HG03025 (cell line): ENCODE measurements around the gene STMN3.
A peak's percentile ranks its signal among the peaks of the same experiment; 100 is the strongest.
"Not testable (repeated sequence)": the region's sequence is repeated elsewhere in the genome, so short reads cannot be mapped to it uniquely, and the experiment has no call there.

Source experiments
- ATAC-seq: cut with Tn5 transposase; IDR thresholded peaks from one replicate; pipeline ENCODE4 v1.9.1; 2021; ENCODE audit warnings: mild to moderate bottlenecking, moderate library complexity; ENCODE audit not compliant: unreplicated experiment, low FRiP score

Gene STMN3

DNA sequence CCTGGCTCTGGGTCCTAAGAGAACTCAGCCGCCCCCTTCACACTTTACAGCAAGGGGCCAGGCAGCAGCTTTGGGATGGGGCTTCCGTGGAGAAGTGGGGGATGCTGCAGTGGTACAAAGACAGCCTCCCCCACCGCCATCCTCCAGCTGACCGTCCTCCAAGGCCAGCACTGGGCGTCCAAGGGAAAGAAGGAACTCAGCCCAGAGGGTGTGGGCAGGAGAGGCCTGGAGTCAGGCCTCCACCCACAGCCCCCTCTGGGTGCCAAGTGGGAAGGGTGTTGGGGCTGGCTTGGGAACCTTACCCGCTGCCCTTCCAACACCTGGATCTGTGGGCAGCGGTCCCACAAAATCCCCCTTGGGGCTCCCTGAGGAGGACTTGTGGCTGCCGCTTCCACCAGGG lies 13.1 kb downstream of the STMN3 start:
- ATAC-seq, result no peak

DNA sequence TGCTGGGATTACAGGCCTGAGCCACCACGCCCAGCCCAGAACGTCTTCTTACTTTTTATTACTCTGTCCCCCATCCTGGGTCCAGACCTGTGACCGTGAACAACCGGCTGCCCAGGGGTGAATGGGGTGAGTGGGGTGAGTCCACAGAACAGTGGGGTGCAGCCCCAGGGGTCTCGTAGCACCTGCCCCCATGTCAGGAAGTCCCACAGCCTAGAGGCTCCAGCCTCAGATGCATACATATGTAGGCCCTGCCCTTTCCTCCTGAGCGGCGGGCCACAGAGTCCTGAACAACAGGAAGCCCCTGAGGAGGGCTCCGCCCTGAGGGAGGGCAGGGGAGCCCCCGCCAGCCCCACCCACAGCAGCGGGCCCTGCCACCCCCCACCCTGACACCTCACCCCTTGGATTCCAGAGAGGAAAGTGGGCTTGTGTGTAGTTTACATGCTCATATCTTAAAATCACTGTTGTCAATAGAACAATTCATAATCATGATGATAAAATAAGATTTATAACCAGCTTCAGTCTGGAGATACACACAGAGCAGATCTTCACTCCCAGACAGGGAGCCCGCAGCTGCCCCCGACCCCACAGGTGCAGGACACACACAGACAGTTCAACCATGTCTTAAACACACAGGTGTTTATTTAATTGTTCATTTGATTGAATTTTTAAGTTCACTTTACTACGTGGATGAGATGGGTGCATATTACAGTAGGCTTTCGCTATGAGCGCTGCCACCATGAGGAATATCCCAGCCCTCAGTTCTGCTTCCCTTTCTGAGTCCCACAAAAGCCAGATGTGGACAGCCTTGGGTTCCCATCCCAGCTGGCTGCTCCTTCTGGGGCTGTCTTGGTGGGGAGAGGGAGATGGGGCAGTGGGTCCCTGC lies 13.9 kb downstream of the STMN3 start:
- ATAC-seq, result no peak

DNA sequence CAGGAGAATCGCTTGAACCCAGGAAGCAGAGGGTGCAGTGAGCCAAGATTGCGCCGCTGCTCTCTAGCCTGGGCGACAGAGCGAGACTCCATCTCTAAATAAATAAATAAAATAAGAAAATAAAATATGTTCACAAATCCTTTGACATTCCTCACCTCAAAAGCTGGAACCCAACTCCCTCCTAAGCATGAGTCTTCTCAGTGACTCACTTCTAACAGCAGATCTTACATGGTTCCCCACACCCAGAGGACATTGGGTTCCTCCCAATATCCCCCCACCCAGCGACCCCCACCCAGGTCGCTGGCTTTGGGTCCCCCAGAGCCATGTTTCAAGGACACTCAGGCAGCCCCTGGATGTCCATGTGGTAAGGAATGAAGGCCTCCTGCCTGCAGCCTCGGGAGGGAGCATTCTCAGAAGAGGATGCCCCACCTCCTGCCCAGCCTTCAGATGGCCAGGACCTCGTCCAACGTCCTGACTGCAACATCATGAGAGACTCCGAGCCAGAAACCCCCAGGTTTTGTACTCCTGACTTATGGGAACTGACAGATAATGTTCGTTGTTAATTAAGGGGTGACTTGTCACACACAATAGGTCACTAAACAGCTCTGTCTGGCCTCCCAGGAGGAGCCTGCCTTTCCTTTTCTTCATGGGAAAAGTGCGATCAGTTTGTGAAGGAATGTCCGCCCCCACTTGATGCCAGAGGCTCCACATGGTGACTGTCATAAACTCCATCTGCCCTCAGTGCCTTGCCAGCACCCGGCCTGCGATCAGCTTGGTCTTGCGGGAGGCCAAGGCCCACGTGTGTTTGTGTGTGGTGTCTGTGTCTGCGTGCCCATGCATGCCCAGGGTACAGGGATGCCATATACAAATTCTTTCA lies 16.2 kb downstream of the STMN3 start:
- ATAC-seq, result no peak

DNA sequence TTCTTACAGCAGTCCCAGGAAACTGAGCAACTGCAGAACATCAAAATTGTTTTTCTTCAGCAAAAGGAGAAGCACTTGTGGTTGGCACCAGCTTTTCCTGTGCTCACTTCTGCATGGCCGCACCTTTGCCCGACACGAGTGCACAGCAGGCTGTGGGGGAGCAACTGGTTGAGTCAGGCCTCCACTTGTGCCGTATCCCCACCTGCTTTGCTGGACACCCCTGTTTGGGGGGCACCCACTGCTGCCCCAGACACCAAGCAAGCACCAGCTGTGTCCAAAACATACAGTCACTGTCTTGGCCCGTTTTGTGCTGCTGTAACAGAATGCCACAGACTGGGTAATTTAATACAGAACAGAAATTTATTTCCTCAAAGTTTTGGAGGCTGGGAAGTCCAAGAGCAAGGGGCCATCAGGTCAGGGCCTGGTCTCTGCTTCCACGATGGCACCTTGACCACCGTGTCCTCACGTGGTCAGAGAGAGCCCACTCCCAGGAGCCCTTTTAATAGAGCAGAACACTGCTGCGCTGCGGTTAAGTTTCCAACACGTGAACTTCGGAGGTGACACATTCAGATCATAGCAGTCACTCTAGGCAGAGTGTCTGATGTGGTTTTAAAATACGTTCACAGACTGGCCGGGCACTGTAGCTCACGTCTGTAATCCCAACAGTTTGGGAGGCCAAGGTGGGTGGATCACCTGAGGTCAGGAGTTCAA lies 17.6 kb downstream of the STMN3 start:
- ATAC-seq, result no peak

DNA sequence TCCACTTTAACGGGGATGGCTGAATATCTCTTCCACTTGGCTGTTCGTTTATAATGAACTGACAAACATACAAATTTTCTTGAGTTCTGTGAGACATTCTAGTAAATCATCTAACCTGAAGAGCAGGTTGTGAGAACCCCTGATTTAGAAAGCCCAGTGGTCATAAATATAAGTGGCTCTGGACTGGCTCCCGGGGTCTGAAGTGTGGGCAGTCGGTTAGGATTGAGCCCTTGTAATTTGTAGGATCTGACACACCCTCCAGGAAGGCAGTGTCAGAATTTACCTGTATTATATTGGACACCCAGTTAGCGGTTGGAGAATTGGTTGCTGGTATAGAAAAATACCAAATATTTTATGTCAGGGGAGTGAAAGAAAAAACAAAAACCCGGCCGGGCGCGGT lies 19.5 kb downstream of the STMN3 start:
- ATAC-seq, result no peak

DNA sequence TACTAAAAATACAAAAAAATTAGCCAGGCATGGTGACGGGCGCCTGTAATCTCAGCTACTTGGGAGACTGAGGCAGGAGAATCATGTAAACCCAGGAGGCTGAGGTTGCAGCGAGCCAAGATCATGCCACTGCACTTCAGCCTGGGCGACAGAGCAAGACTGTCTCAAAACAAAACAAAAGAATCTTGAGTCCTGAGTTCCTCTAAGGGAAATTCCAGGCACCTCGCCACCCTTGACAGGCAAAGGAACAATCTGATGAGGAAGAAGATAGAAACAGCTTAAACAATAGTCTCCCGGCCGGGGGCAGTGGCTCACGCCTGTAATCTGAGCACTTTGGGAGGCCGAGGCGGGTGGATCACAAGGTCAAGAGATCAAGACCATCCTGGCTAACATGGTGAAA lies 21.8 kb downstream of the STMN3 start:
- not testable (repeated sequence) for ATAC-seq

DNA sequence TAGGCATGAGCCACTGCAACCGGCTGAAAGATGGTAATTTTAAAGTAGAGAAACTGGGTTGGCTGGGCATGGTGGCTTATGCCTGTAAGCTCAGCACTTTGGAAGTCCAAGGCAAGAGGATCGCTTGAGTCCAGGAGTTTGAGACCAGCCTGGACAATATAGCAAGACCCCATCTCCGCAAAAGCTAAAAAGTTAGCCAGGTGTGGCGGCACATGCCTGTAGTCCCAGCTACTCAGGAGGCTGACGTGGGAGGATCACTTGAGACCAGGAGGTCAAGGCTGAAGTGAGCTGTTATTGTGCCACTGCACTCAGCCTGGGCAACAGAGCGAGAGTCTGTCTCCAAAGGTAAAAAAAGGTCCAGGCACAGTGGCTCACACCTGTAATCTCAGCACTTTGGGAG lies 22.3 kb downstream of the STMN3 start:
- ATAC-seq, result not testable (repeated sequence)

DNA sequence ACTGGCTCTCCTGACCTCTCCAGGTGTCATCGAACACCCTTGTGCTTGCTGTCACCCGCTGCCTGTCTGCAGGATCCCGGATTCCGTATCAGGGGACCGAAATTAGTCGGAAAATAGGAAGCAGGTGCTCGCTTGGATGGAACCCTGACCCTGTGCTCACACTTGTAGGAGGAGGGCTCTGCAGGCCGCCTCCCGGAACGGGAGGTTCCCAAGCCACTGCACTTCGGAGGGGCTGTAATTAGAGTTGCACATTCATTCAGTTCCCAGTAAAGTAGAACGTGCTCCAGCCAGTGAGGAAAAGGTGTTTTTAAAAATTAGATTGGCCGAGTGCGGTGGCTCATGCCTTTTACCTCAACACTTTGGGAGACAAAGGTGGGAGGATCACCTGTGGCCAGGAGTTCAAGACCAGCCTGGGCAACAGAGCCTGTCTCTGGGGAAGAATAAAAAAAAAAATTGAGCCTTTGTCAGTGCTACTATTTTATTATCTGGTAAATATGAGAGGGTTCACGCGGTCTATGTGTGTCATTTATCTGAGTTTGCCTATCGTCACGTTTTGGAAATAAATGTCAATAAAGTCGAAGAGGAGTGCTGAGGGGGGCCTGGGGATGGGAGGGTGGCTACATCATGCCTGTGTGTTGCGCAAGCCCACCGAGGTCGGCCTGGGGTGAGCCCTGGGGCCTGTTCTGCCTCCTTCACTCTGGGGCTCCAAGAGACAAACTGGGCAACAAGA lies 24.8 kb downstream of the STMN3 start:
- ATAC-seq, result no peak

DNA sequence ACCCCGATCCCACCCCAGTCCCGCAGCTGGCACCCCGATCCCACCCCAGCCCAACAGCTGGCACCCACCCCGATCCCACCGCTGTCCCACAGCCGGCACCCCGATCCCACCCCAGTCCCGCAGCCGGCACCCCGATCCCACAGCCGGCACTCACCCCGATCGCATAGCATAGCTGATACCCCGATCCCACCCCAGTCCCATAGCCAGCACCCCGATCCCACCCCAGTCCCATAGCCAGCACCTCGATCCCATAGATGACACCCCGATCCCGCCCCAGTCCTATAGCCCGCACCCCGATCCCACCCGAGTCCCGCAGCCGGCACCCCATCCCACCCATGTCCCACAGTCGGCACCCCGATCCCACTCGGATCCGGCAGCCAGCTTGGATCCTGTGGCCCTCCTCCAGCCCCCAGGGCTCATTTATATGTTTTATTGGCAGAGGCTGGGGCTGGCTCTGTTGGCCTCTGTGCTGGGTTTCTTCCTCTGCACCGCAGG lies 25.4 kb downstream of the STMN3 start:
- no peak for ATAC-seq

DNA sequence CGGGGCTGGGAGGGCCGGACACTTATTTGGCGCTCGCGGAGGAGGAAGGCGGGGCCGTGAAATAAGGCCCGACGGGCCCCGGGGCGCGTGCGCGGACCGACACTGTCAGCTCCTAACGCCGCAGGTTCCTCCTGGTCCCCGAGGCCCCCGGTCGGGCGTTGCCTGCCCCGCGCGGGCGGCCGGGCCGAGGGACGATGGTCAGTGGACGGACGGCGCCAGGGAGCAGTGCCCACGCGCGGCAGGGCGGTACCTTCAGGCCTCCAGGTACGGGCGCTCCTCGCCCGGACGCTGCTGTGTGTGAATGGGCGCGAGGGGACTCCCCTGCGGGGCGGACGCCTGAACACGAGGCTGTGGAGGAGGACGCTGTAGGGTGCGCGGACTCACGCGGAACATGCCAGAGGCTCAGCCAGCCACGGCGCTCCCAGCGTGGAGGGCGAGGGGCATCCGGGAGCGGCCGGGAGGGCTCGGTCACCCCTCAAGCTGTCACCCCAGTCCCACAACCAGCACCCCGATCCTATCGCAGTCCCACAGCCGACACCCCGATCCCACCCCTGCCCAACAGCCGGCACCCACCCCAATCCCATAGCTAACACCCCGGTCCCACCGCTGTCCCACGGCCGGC lies 26.0 kb downstream of the STMN3 start:
- ATAC-seq, result peak; percentile 77

DNA sequence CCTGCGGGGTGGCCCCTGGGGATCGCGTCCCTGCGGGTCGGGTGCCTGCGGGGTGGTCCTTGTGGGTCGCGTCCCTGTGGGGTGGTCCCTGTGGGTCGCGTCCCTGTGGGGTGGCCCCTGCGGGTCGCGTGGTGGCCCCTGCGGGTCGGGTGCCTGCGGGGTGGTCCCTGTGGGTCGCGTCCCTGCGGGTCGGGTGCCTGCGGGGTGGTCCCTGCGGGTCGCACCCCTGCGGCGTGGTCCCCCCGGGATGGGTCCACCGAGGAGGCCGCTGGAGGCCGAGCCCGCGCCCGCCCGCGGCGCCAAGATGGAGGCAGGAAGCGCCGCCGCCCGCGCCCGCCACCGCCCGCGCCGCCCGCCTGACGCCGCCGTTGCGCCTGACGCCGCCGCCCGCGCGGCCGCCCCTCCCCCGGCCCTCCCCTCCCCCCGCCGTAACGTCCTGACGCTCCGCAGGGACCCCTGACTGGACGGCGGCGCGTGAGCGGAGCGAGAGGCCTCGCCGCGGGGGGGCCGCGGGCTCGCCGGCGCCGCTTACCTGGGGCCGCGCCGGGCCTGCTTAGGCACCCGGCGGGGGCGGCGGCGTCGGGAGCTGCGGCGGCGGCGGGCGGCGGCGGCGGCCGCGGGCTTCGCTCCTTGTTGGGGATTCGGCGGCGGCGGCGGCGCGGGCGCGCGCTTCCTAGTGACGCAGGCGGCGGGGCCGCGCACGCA lies 26.6 kb downstream of the STMN3 start, which contains the start of gene GMEB2:
GMEB2 (minus strand) TSS at position 678 of the 705 bp plus-strand sequence. CDS start 7,704 bp downstream, outside the sequence.
- ATAC-seq, result peak; percentile 40

DNA sequence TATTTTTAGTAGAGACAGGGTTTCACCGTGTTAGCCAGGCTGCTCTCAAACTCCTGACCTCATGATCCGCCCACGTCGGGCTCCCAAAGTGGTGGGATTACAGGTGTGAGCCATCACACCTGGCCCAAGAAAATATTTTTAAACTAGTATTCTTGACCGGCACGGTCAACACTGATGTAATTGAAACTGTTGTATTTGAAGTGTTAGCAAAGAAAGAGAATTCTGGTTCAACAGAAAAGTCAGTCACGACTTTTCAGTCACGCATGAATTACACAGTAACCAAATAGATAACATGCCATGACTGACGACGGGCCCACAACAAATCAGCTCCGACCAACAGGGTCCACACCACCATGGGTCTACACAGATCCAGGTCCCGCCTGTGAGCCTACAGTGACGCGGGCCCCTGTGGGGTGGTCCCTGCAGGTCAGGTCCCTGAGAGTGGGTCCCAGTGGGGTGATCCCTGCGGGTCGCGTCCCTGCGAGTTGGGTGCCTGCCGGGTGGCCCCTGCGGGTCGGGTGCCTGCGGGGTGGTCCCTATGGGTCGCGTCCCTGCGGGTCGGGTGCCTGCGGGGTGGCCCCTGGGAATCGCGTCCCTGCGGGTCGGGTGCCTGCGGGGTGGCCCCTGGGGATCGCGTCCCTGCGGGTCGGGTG lies 27.3 kb downstream of the STMN3 start:
- no peak for ATAC-seq

DNA sequence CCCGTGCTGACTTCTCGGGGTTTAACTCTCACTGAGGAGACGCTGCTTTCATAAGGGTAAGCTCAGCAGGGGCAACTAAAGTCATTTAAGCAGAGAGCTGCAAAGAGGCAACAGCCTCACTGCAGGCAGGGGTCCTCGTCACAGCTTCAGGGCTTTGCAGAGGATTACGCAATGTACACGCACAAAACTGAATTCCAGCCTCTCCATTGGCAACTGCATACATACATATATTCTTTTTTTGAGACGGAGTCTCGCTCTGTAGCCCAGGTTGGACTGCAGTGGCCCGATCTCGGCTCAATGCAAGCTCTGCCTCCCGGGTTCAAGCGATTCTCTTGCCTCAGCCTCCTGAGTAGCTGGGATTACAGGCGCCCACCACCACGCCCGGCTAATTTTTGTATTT lies 28.7 kb downstream of the STMN3 start:
- no peak for ATAC-seq

DNA sequence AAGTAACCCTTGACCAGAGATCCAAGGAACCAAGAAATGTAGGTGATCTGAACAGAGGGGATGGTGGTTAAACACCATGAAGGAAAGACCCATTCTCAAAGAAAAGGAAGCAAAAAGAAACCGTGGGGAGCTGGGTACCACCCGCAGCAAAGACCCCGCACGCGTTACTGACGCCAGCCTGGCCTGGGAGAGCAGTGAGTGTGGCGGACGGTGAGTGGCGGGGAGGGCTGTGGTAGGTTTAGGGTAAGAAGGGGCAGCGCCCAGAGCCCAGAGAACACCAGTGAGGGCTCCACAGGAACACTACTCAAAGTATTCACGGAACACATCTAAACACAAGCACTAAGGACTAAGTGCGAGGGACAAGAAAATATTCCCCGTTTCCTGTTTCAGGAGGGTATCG lies 30.5 kb downstream of the STMN3 start:
- ATAC-seq, result no peak

DNA sequence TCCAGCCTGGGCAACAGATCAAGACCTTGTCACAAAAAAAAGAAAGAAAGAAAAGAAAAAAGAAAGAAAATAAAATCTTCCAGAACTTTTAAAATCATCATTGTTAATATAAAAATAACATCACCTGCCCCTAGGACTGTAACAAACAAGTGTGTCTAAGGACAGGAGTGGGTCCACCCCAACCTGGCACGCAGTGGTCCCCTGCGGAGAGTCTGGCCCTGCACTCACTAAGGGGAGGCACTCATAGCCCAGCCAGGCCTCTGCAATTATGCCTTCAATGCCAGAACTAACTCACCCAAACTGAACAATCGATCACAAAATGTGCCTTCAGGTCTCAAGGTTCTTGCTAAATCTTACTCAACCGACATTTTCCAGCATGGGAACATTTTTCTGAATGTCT lies 31.1 kb downstream of the STMN3 start:
- no peak for ATAC-seq

DNA sequence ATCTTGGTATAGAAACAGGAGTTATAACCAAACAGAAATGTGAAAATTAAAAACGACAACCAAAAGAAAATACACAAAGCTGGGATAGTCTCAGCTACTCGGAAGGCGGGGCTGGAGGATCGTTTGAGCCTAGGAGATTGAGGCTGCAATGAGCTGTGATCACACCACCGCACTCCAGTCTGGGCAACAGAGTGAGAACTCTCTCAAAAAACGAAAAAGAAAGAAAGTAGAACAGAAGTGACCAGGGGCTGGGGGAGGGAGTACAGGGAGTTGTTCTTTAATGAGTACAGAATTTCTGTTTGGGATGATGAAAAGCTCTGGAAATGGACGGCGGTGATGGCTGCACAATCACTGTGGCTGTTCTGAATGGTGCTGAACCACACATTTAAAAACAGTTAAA lies 32.2 kb downstream of the STMN3 start:
- no peak for ATAC-seq

DNA sequence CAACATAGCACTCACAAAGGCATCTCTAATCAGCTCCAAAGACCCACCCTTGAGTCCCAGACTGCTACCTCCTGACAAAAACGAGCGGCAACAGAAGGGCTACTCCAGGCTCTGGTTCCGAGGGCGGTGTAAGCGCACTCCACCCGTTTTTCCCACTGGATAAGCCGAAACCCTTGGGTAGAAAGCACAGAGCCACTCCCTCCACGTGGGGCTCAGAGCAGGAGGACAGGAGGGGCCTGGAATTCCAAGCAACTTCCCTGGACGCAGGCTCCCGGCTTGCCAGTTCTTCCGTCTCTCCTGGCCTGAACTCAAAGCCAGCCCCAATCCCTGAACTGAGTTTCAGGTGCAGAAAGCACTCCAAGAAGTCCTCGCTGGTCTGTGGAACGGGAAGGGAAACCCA lies 33.7 kb downstream of the STMN3 start:
- no peak for ATAC-seq

DNA sequence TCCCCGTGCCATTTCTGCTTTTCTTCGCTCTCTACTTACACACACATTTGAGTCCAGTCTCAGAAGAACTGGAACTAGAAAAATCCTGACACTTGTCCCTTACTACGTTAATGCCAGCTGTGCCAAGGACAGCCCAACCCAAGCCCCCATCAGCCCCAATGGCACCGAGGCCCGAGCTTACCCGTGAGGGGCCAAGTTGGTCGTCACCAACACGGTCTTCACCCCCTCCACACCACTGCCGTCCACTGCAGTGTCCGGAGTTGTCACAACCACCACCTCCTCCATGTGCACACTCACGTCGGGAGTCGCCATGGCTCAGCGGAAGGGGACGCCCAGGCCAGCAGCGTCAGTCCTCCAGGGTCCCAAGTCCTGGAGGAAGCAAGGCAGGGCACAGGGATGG lies 34.1 kb downstream of the STMN3 start:
- ATAC-seq, result no peak
